PFSK-1 (cell line): Measurements from ENCODE around the gene C9orf85.

Source experiments
- POLR2AphosphoS5 ChIP-seq: IDR thresholded peaks from 2 replicates; pipeline ENCODE4 v1.6.1; 2012; ENCODE audit warnings: low read depth, mild to moderate bottlenecking, control low read depth, low read length, moderate library complexity
- SIN3A ChIP-seq: IDR thresholded peaks from 2 replicates; pipeline ENCODE4 v1.6.1; 2012; ENCODE audit warnings: mild to moderate bottlenecking, low read length, moderate library complexity, borderline replicate concordance; ENCODE audit not compliant: insufficient read depth
- TAF1 ChIP-seq: IDR thresholded peaks from 2 replicates; pipeline ENCODE4 v1.6.1; 2012; ENCODE audit warnings: low read length, control low read depth, borderline replicate concordance; ENCODE audit not compliant: insufficient read depth

GRCh38 chr9:71984831-71985281, 73.4 kb downstream of the C9orf85 start:
- TF ChIP-seq POLR2AphosphoS5 (no peak), TAF1 (no peak), SIN3A (no peak)
